Esophagus (tissue), 2 donors: ENCODE measurements around the gene BMPR1A. TPM values are rescaled to one million over a fixed set of nuclear protein-coding genes. Genes with fewer than 3 reads are reported as not detected.
A peak's percentile ranks its signal among the peaks of the same experiment; 100 is the strongest.

ENCODE experiments used
- H3K27ac ChIP-seq, 2 donors: one replicate each; pipeline ENCODE4 v1.5.1; 2013; ENCODE audit warnings: low read depth in 2 of 2, mild to moderate bottlenecking in 2 of 2, inconsistent platforms in 1 of 2, low read length in 1 of 2, moderate library complexity in 1 of 2
- H3K27me3 ChIP-seq, 2 donors: one replicate each; pipeline ENCODE4 v1.6.1; 2013; ENCODE audit warnings: low read length in 2 of 2, control low read depth in 1 of 2, mild to moderate bottlenecking in 1 of 2; ENCODE audit not compliant: insufficient read depth in 2 of 2, control insufficient read depth in 1 of 2
- H3K36me3 ChIP-seq, 2 donors: one replicate each; pipeline ENCODE4 v1.6.1; 2013; ENCODE audit warnings: low read length in 1 of 2; ENCODE audit not compliant: control insufficient read depth in 2 of 2, insufficient read depth in 2 of 2
- H3K4me1 ChIP-seq, 2 donors: one replicate each; pipeline ENCODE4 v1.6.1; 2013; ENCODE audit warnings: low read length in 1 of 2; ENCODE audit not compliant: control insufficient read depth in 2 of 2, insufficient read depth in 2 of 2
- H3K4me3 ChIP-seq, 2 donors: one replicate each; pipeline ENCODE4 v1.5.1; 2013; ENCODE audit warnings: low read length in 2 of 2, mild to moderate bottlenecking in 2 of 2, low read depth in 1 of 2, moderate library complexity in 1 of 2
- H3K9me3 ChIP-seq, 2 donors: one replicate each; pipeline ENCODE4 v1.6.1; 2013; ENCODE audit warnings: mild to moderate bottlenecking in 2 of 2, low read depth in 1 of 2, low read length in 1 of 2, moderate library complexity in 1 of 2; ENCODE audit not compliant: control insufficient read depth in 2 of 2, insufficient read depth in 1 of 2
- WGBS, 2 donors: extraction: QIAGEN DNeasy Blood & Tissue Kit; methylation state at CpG; one replicate each; pipeline ENCODE4 v1.1.7; 2013; 5-methylcytosine and 5-hydroxymethylcytosine counted together
- polyA plus RNA-seq, 2 donors: library from polyadenylated mRNA; stranded (reverse); fragments of 200-250 nt; gene quantifications; one replicate each; pipeline ENCODE4 v1.2.3, GENCODE V29; 2013
- donor health status: healthy with polysubstance abuse.
- donor health status: Bipolar disorder and iron deficiency.

Gene BMPR1A
- polyA plus RNA-seq, 2 donors, result 2.5 to 6.8 TPM

DNA sequence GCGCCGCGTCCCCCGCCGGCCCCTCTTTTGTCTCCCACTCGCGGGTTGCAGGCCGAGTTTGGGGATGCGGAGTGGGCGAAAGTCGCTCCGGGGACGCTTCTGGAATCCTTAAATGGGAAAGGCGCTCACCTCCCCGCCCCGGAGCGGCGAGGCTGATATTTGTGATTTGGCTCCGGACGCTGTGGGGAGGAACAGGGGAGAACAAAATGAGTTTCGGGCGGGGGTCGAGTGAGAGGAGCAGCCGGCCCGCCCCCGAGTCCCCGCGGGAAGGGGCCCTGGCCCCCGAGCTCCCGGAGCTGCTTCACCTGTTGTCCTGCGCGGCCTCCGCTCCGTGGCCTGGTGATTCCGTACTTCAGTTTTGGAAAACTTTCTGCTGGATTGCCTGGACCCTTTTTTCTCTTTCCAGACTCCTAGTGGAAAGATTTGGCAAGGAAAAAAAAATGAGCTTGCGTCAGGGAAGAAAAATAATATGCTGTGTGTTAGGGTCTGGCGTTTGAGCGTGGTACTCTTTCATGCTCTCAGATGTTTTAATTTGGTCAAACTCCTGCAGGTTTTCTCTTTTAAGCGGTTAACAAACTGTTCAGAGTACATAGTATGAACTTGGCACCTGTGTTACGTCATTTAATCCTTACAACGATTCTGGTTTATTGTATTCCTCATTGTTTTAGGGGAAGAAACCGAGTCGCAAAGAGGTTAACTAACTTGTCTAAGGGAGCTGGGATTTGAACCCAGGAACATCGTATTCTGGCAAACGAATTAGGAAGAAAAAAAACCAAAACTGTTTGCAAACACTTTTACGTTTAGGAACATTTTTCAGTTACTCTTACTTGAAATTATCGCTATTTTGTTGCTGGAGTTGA, 924 bp downstream of the BMPR1A start:
- peak overlapping the region; percentile 86 to 96 for H3K4me3 ChIP-seq
- 4% methylated on average over 47 of the region's 47 CpGs for WGBS, 2 donors
- H3K4me1 ChIP-seq, result no peaks in the 10 kb centered on the region
- H3K27ac ChIP-seq, result peak overlapping the region; percentile 87 to 88
- H3K9me3 ChIP-seq, result no peaks in the 10 kb centered on the region
- H3K27me3 ChIP-seq, result no peaks in the 10 kb centered on the region
- H3K36me3 ChIP-seq, result no peaks in the 10 kb centered on the region

DNA sequence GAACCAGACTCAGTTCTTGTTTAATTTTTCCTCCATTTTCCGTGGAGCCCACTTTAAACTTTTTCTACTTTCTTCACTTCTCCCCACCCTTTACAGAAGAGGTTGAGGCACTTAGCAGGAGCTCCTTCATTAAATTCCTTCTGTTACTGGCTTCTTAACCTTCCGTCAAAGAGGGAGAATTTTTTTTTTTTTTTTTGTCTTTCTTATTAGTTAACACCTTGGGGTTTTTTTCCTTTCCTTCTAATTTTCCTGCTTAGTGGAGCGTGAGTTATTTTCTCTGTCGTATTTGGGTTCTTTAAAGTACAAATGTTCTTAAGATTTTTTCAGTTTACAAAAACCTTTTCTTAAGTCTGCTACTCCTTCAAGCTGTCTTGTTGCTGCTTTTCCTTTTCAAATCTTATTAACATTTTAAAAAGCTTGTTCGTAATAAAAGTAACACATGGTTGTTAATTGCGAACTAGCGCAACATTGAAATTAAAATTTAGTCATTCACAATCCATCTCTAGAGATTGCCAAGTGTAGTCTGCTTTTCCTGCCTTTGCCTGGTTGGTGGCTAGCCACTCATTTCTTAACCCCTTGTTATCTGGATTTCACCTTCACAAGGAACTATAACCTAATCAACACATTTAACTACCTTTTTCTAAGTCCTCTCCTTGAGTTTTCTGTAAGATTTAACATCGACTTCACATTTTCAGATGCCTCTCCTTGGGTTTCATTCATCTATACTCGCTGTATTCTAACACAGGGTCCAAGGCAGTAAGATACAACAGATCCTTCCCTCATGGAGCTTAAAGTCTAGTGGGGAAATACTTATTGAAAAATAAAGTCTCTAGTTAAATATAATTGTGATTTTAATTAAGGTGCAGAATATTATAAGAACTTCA, 2.0 kb downstream of the BMPR1A start:
- no peaks in the 10 kb centered on the region for H3K4me1 ChIP-seq
- no peaks in the 10 kb centered on the region for H3K27me3 ChIP-seq
- peak overlapping the region in 1 of 2 donors; percentile 86 for H3K4me3 ChIP-seq

GRCh38 chr10:86759073-86759672, 2.8 kb downstream of the BMPR1A start:
- H3K27ac ChIP-seq, result no peak overlapping the region
- no peaks in the 10 kb centered on the region for H3K9me3 ChIP-seq
- no peaks in the 10 kb centered on the region for H3K36me3 ChIP-seq
- 25 to 35% methylated on average over 3 of the region's 3 CpGs for WGBS, 2 donors
- H3K4me1 ChIP-seq, result no peaks in the 10 kb centered on the region
- peak overlapping the region in 1 of 2 donors; percentile 86 for H3K4me3 ChIP-seq
- no peaks in the 10 kb centered on the region for H3K27me3 ChIP-seq

More for the DNA sequence above, 2.0 kb downstream of the BMPR1A start:
- H3K27ac ChIP-seq, result peak overlapping the region in 1 of 2 donors; percentile 12
- WGBS, 2 donors, result 26 to 31% methylated on average over 9 of the region's 9 CpGs
- no peaks in the 10 kb centered on the region for H3K9me3 ChIP-seq
- H3K36me3 ChIP-seq, result no peaks in the 10 kb centered on the region

DNA sequence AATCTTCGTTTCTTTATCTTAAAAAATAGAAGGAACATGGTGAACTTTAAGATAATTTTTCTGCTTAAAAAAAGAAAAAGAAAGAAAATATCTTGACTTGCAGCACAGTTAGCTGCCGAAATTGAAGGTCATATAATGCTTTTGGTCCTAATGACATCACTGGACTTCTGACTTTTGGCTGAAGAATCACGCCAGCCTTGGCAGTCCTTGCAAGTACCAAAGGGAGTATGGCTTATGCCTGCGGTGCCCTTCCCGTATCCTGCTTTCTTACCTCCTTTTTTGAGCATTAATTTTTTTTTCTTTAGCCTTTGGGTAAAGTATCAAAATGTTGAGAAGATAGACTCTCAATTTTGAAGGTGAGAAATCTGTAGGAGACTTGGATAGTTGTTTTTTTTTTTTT, 7.0 kb downstream of the BMPR1A start:
- Histone ChIP-seq H3K36me3 (no peaks in the 10 kb centered on the region), H3K9me3 (no peaks in the 10 kb centered on the region), H3K4me1 (no peaks in the 10 kb centered on the region), H3K27ac (no peak overlapping the region), H3K4me3 (no peak overlapping the region), H3K27me3 (no peaks in the 10 kb centered on the region)
- WGBS, 2 donors, result 76 to 84% methylated on average over 5 of the region's 5 CpGs

DNA sequence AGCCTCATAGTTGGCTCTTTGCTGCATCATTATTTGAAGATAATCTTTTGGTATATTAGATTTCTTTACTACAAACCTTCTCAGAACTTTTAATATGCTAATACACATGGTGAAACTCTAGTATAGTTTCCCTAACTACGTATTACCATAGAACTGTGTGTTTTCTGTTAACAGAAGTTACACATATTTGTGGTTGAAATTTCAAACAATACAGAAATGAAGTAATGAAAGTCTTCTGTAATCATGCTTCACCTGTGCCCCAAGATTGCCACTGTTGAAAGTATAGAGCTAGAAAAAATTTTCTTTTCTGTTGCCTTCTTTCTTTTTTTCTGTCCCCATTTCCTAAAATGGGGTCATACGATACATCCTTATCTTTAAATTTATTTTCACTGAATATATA, 9.1 kb downstream of the BMPR1A start:
- no peaks in the 10 kb centered on the region for H3K36me3 ChIP-seq
- no peaks in the 10 kb centered on the region for H3K9me3 ChIP-seq
- no peak overlapping the region for H3K4me3 ChIP-seq
- peaks cover 0 to 3% of the 10 kb centered on the region in 2 donors for H3K4me1 ChIP-seq
- WGBS, 2 donors, result 79 to 81% methylated on average over 2 of the region's 2 CpGs
- H3K27ac ChIP-seq, result no peak overlapping the region
- H3K27me3 ChIP-seq, result no peaks in the 10 kb centered on the region

DNA sequence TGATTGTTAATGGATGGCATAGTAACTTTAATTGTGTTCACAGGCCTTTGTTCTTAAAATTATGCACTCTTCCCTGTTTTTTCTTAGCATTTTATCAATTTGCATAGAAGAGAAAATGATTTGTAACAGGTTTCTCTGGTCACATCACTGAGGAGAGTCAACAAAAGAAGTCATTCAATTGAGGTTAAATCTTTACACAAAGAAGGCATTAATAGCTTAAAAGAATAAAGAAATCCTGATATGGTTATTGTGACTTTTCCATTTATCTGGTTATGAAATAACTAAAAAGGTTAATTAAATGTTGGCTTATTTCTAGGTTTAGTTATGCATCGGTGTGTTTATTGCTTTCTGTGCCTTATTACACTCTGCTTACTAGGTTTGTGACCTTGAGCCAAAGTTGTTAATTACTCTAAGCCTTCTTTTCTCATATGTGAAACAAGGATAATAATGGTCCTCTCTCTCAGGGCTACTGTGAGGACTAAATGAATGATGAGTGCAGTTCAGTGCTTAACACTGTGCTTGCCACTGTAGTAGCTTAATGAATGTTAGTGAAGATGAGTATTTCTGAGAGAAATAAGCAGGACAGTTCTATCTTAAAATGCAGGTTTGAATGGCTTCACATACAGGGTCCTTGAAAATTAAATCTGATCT, 12.1 kb downstream of the BMPR1A start:
- H3K4me1 ChIP-seq, result peaks cover 0 to 3% of the 10 kb centered on the region in 2 donors
- H3K27ac ChIP-seq, result no peak overlapping the region
- 46 to 50% methylated on average over 1 of the region's 1 CpG for WGBS, 2 donors

GRCh38 chr10:86769991-86770390, 13.6 kb downstream of the BMPR1A start:
- H3K4me3 ChIP-seq, result no peak overlapping the region
- peak overlapping the region in 1 of 2 donors; percentile 24 for H3K27ac ChIP-seq
- no peaks in the 10 kb centered on the region for H3K27me3 ChIP-seq
- H3K9me3 ChIP-seq, result no peaks in the 10 kb centered on the region
- no peaks in the 10 kb centered on the region for H3K36me3 ChIP-seq
- peaks cover 0 to 3% of the 10 kb centered on the region in 2 donors for H3K4me1 ChIP-seq
- WGBS, 2 donors, result 89 to 90% methylated on average over 10 of the region's 10 CpGs

More for the DNA sequence above, 12.1 kb downstream of the BMPR1A start:
- no peaks in the 10 kb centered on the region for H3K36me3 ChIP-seq
- H3K4me3 ChIP-seq, result no peak overlapping the region
- H3K27me3 ChIP-seq, result no peaks in the 10 kb centered on the region
- no peaks in the 10 kb centered on the region for H3K9me3 ChIP-seq

GRCh38 chr10:86770412-86770960, 14.1 kb downstream of the BMPR1A start:
- Histone ChIP-seq H3K4me3 (no peak overlapping the region), H3K36me3 (no peaks in the 10 kb centered on the region), H3K27ac (no peak overlapping the region), H3K27me3 (no peaks in the 10 kb centered on the region), H3K9me3 (no peaks in the 10 kb centered on the region), H3K4me1 (peaks cover 0 to 3% of the 10 kb centered on the region in 2 donors)
- 44 to 53% methylated on average over 2 of the region's 2 CpGs for WGBS, 2 donors

DNA sequence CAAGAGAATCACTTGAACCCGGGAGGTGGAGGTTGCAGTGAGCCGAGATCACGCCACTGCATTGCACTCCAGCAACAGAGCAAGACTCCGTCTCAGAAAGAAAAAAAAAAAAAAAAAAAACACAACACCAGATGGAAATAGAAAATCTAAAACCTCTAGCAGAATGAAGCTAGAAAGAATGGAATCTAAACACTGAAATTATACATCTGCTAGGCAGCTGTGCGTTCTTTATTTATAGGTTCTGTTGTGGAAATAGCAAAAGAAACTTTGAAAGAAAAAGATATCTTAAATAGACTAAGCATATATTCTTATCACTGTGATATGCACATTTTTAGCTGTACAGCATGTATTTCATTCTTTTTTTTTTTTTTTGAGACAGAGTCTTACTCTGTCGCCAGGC, 17.1 kb downstream of the BMPR1A start:
- no peak overlapping the region for H3K4me3 ChIP-seq
- H3K27me3 ChIP-seq, result no peaks in the 10 kb centered on the region
- peaks cover 0 to 3% of the 10 kb centered on the region in 2 donors for H3K4me1 ChIP-seq
- H3K36me3 ChIP-seq, result no peaks in the 10 kb centered on the region
- H3K27ac ChIP-seq, result no peak overlapping the region
- WGBS, 2 donors, result 72 to 80% methylated on average over 6 of the region's 6 CpGs
- no peaks in the 10 kb centered on the region for H3K9me3 ChIP-seq
